Skeletal muscle tissue (tissue), 4 donors: ENCODE data around the gene SLC43A3. TPM values are rescaled to one million over a fixed set of nuclear protein-coding genes. Genes with fewer than 3 reads are reported as not detected.

ENCODE experiments used
- H3K27ac ChIP-seq: one replicate; pipeline ENCODE4 v1.7.0; 2013; ENCODE audit warnings: mild to moderate bottlenecking, low read depth, low read length, inconsistent platforms
- H3K27me3 ChIP-seq, 3 donors: one replicate each; pipeline ENCODE4 v1.7.0; 2013; ENCODE audit warnings: low read length in 3 of 3; ENCODE audit not compliant: control insufficient read depth in 3 of 3, insufficient read depth in 3 of 3
- H3K36me3 ChIP-seq, 3 donors: one replicate each; pipeline ENCODE4 v1.7.0; 2013; ENCODE audit warnings: low read length in 3 of 3; ENCODE audit not compliant: control insufficient read depth in 3 of 3, insufficient read depth in 3 of 3
- H3K4me1 ChIP-seq, 3 donors: one replicate each; pipeline ENCODE4 v1.7.0; 2013; ENCODE audit warnings: low read length in 3 of 3, mild to moderate bottlenecking in 3 of 3; ENCODE audit not compliant: control insufficient read depth in 3 of 3, insufficient read depth in 3 of 3
- H3K4me3 ChIP-seq, 3 donors: one replicate each; pipeline ENCODE4 v1.7.0; 2013; ENCODE audit warnings: low read length in 3 of 3
- H3K9ac ChIP-seq, 3 donors: one replicate each; pipeline ENCODE4 v1.7.0; 2013; ENCODE audit warnings: low read length in 3 of 3, mild to moderate bottlenecking in 3 of 3, moderate library complexity in 2 of 3, low read depth in 1 of 3
- H3K9me3 ChIP-seq, 3 donors: one replicate each; pipeline ENCODE4 v1.7.0; 2013; ENCODE audit warnings: low read length in 3 of 3; ENCODE audit not compliant: control insufficient read depth in 3 of 3
- total RNA-seq: library from RNA; depleted of rRNA; stranded (reverse); fragments of >200 nt; gene quantifications from one replicate; pipeline ENCODE4 v1.2.3, GENCODE V29; 2014
- donor health status: Osteomylitis.

SLC43A3 gene
- total RNA-seq: 15.1 TPM

- Histone ChIP-seq H3K9me3 (no peaks in the 10 kb centered on the region), H3K36me3 (peaks cover 0 to 8% (median 2%) of the 10 kb centered on the region in 3 donors), H3K4me1 (peaks cover 48 to 49% (median 48%) of the 10 kb centered on the region in 3 donors), H3K27ac (peak within 1 kb of the TSS; percentile 91), H3K9ac (peak within 1 kb of the TSS; percentile 73 to 84 (median 78)), H3K27me3 (no peaks in the 10 kb centered on the region), H3K4me3 (peak within 1 kb of the TSS; percentile 44 to 71 (median 67))
Measured at GRCh38 chr11:57426929-57427726, at the start of gene SLC43A3. Gene SLC43A3 (minus strand): TSS chr11:57427121. CDS start chr11:57426172, 949 bp downstream.

- peak overlapping the region; percentile 74 to 86 (median 81) for H3K9ac ChIP-seq
- H3K4me3 ChIP-seq: peak overlapping the region; percentile 54 to 78 (median 78)
- H3K9me3 ChIP-seq: no peaks in the 10 kb centered on the region
- H3K27me3 ChIP-seq: peaks cover 0 to 5% (median 0%) of the 10 kb centered on the region in 3 donors
- H3K4me1 ChIP-seq: peaks cover 11 to 16% (median 13%) of the 10 kb centered on the region in 3 donors
- H3K27ac ChIP-seq: peak overlapping the region; percentile 76
- H3K36me3 ChIP-seq: no peaks in the 10 kb centered on the region
Measured at GRCh38 chr11:57476047-57476756, 49.3 kb upstream of the SLC43A3 start.

GRCh38 chr11:57475671-57476046 lies 48.7 kb upstream of the SLC43A3 start:
- Histone ChIP-seq H3K9ac (peak overlapping the region in 2 of 3 donors; percentile 81 to 86), H3K36me3 (no peaks in the 10 kb centered on the region), H3K4me3 (peak overlapping the region in 2 of 3 donors; percentile 78), H3K27me3 (peaks cover 0 to 5% (median 0%) of the 10 kb centered on the region in 3 donors), H3K9me3 (no peaks in the 10 kb centered on the region), H3K27ac (no peak overlapping the region), H3K4me1 (peaks cover 11 to 16% (median 13%) of the 10 kb centered on the region in 3 donors)

- Histone ChIP-seq H3K9ac (no peak overlapping the region), H3K4me1 (peaks cover 11 to 16% (median 13%) of the 10 kb centered on the region in 3 donors), H3K36me3 (no peaks in the 10 kb centered on the region), H3K9me3 (no peaks in the 10 kb centered on the region), H3K27ac (no peak overlapping the region), H3K27me3 (peaks cover 0 to 5% (median 0%) of the 10 kb centered on the region in 3 donors), H3K4me3 (no peak overlapping the region)
Measured at GRCh38 chr11:57475191-57475590, 48.3 kb upstream of the SLC43A3 start.

GRCh38 chr11:57474803-57475115 lies 47.8 kb upstream of the SLC43A3 start:
- Histone ChIP-seq H3K4me3 (no peak overlapping the region), H3K27me3 (peaks cover 0 to 5% (median 0%) of the 10 kb centered on the region in 3 donors), H3K27ac (no peak overlapping the region), H3K9me3 (no peaks in the 10 kb centered on the region), H3K36me3 (no peaks in the 10 kb centered on the region), H3K4me1 (peaks cover 11 to 16% (median 13%) of the 10 kb centered on the region in 3 donors), H3K9ac (no peak overlapping the region)

- no peaks in the 10 kb centered on the region for H3K9me3 ChIP-seq
- no peak overlapping the region for H3K27ac ChIP-seq
- no peak overlapping the region for H3K4me3 ChIP-seq
Measured at GRCh38 chr11:57474017-57474802, 47.3 kb upstream of the SLC43A3 start.

GRCh38 chr11:57473285-57473841 lies 46.4 kb upstream of the SLC43A3 start:
- Histone ChIP-seq H3K36me3 (no peaks in the 10 kb centered on the region), H3K4me3 (no peak overlapping the region), H3K9ac (no peak overlapping the region), H3K27me3 (peaks cover 0 to 5% (median 0%) of the 10 kb centered on the region in 3 donors), H3K27ac (no peak overlapping the region), H3K9me3 (no peaks in the 10 kb centered on the region), H3K4me1 (peaks cover 11 to 16% (median 13%) of the 10 kb centered on the region in 3 donors)

More at GRCh38 chr11:57474017-57474802, 47.3 kb upstream of the SLC43A3 start:
- H3K36me3 ChIP-seq: no peaks in the 10 kb centered on the region
- peaks cover 0 to 5% (median 0%) of the 10 kb centered on the region in 3 donors for H3K27me3 ChIP-seq
- H3K4me1 ChIP-seq: peaks cover 11 to 16% (median 13%) of the 10 kb centered on the region in 3 donors
- no peak overlapping the region for H3K9ac ChIP-seq

- H3K27ac ChIP-seq: no peak overlapping the region
- H3K9ac ChIP-seq: no peak overlapping the region
- peaks cover 0 to 10% (median 0%) of the 10 kb centered on the region in 3 donors for H3K27me3 ChIP-seq
- H3K4me3 ChIP-seq: no peak overlapping the region
- no peaks in the 10 kb centered on the region for H3K36me3 ChIP-seq
- peaks cover 6 to 12% (median 7%) of the 10 kb centered on the region in 3 donors for H3K4me1 ChIP-seq
- no peaks in the 10 kb centered on the region for H3K9me3 ChIP-seq
Measured at GRCh38 chr11:57471496-57471895, 44.6 kb upstream of the SLC43A3 start.

GRCh38 chr11:57469268-57469667 lies 42.3 kb upstream of the SLC43A3 start:
- no peak overlapping the region for H3K9ac ChIP-seq
- peaks cover 0 to 7% (median under 1%) of the 10 kb centered on the region in 3 donors for H3K4me1 ChIP-seq
- H3K9me3 ChIP-seq: no peaks in the 10 kb centered on the region
- H3K27ac ChIP-seq: no peak overlapping the region
- no peak overlapping the region for H3K4me3 ChIP-seq
- H3K27me3 ChIP-seq: peaks cover 0 to 14% (median 0%) of the 10 kb centered on the region in 3 donors
- no peaks in the 10 kb centered on the region for H3K36me3 ChIP-seq
